Left hindlimb (tissue), 1 donor: Measurements from ENCODE around the gene BAZ2B.

ENCODE experiments used
- DNase-seq: peaks from one replicate; pipeline ENCODE4 v3.0.0-alpha.2; 2018

Gene BAZ2B

DNA sequence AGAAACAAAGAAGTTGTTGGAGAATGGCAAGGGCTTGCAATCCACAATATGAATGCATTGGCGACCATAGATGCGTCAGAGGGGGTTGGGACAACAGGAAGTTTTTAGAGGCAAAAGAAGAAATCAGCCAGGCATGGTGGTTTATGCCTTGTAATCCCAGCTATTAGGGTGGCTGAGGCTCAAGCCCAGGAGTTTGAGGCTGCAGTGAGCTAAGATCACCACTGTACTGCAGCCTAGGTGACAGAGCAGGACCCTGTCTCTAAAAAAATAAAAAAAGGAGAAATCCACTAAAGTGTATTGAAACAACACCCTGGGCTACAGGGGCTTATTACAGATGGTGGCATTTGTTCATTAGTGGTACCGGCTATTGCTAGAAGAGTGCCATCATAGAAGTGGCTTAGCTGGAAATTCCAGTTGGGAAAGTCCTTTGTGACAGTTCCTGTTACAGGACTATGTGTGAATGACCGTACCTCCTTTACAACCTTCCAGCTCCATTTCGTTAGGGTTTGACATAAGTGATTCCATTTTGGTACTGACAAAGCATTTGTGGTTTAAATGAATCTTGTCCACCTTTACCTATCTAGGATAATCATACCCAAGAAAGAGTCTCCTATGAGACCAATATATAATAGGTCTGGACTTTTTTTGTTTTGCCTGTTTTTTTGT, 319.2 kb downstream of the BAZ2B start:
- no peak for DNase-seq

DNA sequence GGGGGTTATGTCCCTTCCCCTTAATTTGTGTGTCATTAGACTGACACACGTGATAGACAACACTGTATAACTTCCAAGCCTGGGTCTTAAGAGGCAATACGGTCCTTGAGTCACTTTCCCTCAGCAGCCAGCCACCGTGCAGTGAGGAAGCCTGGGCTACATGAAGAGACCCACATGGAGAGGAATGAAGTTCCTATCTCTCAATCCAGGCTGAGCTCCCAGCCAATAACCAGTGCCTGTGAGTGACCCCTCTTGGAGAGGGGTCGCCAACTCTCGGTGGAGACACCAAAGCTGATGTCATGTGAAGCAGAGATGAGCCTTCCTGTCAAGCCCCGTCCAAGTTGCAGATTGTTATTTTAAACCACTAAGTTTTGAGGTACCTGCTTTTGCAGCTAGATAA, 324.2 kb downstream of the BAZ2B start:
- DNase-seq: no peak

- DNase-seq: no peak
Observed at GRCh38 chr2:159290289-159290907, 325.9 kb downstream of the BAZ2B start.

DNA sequence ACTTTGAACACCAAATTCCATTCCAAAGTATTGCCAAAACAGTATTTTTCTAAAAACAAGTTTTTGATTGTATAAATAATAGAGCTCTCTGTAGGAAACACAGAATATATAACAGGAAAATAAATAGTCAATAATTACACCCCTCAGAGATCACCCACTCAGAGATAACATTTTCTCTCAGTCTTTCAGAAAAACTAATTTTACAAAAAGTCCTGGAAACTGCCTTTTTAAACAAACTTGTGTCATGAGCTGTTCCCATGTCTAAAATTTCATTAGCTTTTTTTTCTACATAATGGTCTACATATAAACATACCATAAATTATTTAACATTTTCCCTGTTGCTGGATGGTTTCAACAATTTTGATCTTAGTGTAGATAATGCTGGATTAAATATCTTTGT, 328.6 kb downstream of the BAZ2B start:
- no peak for DNase-seq

DNA sequence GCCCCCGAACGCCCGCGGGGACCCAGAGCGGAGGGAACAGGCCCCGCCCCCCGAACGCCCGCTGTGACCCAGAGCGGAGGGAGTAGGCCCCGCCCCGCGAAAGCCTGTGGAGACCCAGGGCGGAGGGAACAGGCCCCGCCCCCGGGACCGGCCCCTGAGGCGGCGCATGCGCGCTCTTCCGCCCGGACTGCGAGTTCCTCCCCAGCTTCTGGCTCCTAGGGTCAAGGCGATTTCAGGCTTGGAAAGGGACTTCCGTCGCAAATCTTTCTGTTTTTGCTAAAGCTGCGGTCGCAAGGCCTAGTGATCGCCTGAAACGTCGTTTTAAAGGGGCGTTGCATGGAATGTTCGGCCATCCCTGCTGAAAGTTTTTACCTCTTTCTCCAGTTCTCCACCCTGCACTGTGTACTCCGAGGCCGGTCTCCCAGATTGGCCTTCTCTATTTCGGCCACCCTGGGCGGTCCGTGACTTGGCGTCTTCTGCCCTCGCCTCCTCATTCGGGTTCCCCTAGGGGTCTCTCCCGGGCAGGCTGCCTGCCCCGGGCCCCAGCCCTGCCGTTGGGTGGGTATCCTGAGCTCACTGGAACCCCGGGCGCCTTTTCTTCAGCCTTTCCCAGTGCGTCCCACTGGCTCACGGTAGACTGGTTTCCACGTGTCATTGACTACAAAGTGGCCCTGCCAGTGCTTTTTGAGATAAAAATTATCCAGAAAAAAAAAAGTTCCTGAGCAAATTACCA, 329.5 kb downstream of the BAZ2B start:
- peak; percentile 97 for DNase-seq

DNA sequence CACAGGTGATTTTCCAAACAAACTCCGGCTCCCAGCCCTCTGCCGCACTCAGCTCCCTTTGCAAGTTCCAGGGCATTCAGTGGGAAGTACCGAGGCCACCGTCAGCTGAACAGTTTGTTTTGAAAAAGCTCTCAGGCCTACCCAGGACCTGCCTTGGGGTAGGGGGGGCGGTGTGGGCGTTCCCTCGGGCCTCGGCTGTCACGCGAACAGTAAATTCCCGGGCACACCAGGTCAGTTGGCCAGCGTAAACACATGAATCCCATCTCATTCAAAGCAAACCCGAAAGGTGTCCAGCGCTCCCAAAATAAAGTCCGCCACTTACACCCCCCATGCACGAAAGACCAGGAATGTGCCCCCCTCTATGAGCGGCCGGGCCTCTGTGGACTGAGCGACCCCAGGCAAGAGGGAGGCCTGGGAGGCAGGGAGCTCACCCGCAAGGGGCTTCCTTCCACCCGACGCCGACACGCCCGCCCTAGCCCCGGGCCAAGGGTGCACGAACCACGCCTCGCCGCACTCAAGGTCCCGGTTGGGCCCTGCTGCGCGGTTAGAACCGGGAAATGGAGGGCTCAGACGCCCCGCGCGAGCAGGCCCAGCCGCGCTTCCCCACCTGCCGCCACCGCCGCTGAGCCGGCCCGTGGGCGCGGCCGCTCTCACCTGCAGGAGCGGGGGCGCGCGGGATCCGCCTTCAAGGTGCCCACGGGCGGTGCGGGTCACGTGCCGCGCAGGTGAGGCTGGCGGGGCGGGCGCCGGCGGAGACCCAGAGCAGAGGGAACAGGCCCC, 330.2 kb downstream of the BAZ2B start, which contains the start of gene WDSUB1:
TSS of gene WDSUB1 (minus strand) at position 775 of the 780 bp plus-strand sequence. CDS start 3,634 bp downstream, outside the sequence.
- peak; percentile 66 for DNase-seq

DNA sequence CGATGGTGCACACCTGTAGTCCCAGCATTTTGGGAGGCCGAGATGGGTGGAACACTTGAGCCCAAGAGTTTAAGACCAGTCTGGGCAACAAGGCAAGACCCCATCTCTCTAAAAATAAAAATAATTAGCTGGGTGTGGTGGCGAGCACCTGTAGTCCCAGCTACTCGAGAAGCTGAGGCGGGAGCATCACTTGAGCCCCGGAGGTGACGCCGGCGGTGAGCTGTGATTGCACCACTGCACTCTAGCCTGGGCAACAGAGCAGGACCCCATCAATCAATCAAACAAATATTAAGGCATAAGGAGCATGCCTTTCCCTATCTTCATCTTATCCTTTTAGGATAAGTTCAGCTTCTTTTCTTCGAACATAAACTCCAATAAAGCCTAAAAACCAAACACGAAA, 330.9 kb downstream of the BAZ2B start:
- no peak for DNase-seq

GRCh38 chr2:159283529-159283928, 332.8 kb downstream of the BAZ2B start:
- DNase-seq: no peak

DNA sequence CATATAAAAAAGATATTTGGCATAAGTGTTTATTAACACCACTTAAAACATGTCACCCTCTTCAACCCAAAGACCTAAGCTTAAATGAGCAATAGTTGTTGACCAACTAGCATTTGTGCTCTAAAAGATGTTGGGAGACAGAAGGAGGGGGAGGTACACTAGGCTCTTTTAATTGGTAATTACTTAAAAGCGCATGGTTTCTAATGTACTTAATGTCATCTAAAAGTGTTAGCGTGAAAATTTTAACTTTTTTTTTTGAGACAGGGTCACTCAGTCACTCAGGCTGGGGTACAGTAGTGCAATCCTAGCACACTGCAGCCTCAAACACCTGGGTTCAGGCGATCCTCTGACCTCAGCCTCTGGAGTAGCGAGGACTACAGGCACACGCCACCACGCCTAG, 335.3 kb downstream of the BAZ2B start:
- DNase-seq: no peak

DNA sequence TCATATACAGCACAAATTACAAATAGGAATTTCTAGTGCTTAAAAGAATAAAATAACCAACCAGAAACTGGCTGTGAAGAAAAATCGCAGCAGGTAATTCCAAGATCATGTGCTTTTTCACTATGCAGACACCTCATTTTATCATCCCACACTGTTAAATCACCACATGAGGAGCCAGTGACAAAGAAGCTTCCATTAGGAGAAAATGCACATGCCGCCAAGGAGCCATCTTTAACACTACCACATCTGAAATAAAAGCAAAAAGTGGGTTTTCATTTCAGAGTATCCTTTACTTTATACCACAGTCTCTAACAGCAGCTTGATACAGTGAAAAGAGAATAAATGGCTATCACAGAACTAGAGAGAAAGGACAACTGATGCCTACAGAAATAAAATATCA, 336.6 kb downstream of the BAZ2B start:
- DNase-seq: no peak

- DNase-seq: no peak
Observed at GRCh38 chr2:159275111-159275510, 341.2 kb downstream of the BAZ2B start.

GRCh38 chr2:159272156-159272555, 344.2 kb downstream of the BAZ2B start:
- DNase-seq: no peak

DNA sequence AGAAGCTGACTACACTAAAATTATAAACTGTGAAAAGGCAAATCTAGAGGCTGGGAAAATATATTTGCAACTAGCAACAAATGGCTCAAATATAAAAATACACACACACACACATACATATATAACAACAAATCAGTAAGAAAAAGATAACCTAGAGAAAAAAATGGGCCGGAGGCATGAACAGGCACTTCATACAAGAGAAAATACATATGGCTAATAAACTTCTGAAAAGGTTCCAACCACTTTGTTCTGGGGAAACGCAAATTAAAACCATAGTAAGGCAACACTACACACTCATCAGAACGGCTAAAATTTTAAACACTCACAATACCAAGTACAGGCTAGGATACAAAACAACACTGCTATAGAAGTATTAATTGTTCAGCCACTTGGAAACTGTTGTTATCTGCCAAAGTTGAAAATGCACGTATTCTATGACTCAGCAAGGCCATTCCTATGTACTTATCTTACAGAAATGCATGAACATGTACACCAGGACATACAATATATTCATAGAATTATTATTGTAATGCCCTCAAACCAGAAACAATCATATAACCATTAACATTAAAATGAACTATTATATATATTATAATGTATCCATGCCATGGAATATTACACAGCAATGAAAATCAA, 345.5 kb downstream of the BAZ2B start:
- DNase-seq: no peak
